Fibroblast of pulmonary artery (primary cell): Measurements from ENCODE around the gene DNASE1.
"Not testable (repeated sequence)": the region's sequence is repeated elsewhere in the genome, so short reads cannot be mapped to it uniquely, and the experiment has no call there.

Source experiments
- DNase-seq: peaks from one replicate; pipeline ENCODE4 v3.0.0-alpha.2; 2010; ENCODE audit warnings: low read depth
- H3K4me3 ChIP-seq: replicated peaks from 2 replicates; pipeline ENCODE4 v1.5.1; 2011; ENCODE audit warnings: low read depth, mild to moderate bottlenecking, control low read depth, low read length, moderate library complexity
- TF ChIP-seq, protein P1 (sequence below): IDR thresholded peaks from 2 replicates; pipeline ENCODE4 v1.5.1; 2011; ENCODE audit warnings: mild to moderate bottlenecking, control low read depth, low read length, inconsistent platforms; ENCODE audit errors: missing control alignments

DNASE1 gene

DNA sequence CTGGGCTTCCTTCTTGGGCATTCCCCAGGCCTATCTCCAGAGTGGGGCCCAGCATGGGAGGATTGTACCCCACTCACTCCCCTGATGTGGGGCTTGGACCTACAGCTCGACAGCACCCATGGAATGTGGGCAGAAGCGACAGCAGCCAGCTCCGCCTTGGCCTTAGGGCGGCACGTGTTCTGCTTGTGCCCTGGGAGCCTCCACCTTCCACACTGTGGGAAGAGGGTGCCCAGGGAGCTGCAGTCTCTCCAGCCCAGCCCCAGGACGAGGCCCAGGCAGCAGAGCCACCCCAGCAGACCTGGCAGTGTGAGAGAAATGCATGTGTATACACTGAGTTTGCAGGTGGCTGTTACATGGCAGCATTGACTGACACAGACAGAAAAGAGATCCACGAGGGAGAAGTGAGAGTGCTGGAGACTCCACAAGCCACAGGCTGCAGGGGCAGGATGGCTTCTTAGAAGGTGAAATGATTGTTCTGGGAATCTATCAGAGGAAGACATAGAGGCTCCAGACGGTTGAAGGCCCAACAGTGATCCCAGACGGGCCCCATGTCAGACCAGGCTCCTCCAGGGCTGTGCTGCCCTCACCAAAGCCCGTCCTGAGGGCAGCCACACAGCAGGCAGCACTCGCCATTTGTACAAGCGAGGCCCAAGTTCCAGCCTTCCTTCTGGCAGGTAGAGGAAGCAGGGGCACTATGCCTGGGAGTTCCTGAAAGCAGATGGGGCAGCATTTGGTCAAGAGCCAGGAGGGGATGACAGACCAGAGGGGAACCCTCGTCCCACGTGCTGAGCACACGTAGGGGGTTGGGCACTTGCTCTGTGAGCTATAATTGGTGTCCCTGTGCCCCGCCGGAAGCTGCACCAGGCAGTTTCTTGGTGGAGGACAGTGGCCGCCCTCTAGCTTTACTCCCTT, 2.8 kb upstream of the DNASE1 start:
- TF ChIP-seq, protein P1, sequence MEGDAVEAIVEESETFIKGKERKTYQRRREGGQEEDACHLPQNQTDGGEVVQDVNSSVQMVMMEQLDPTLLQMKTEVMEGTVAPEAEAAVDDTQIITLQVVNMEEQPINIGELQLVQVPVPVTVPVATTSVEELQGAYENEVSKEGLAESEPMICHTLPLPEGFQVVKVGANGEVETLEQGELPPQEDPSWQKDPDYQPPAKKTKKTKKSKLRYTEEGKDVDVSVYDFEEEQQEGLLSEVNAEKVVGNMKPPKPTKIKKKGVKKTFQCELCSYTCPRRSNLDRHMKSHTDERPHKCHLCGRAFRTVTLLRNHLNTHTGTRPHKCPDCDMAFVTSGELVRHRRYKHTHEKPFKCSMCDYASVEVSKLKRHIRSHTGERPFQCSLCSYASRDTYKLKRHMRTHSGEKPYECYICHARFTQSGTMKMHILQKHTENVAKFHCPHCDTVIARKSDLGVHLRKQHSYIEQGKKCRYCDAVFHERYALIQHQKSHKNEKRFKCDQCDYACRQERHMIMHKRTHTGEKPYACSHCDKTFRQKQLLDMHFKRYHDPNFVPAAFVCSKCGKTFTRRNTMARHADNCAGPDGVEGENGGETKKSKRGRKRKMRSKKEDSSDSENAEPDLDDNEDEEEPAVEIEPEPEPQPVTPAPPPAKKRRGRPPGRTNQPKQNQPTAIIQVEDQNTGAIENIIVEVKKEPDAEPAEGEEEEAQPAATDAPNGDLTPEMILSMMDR, result no peak
- H3K4me3 ChIP-seq, result no peak overlapping the region
- DNase-seq, result no peak

DNA sequence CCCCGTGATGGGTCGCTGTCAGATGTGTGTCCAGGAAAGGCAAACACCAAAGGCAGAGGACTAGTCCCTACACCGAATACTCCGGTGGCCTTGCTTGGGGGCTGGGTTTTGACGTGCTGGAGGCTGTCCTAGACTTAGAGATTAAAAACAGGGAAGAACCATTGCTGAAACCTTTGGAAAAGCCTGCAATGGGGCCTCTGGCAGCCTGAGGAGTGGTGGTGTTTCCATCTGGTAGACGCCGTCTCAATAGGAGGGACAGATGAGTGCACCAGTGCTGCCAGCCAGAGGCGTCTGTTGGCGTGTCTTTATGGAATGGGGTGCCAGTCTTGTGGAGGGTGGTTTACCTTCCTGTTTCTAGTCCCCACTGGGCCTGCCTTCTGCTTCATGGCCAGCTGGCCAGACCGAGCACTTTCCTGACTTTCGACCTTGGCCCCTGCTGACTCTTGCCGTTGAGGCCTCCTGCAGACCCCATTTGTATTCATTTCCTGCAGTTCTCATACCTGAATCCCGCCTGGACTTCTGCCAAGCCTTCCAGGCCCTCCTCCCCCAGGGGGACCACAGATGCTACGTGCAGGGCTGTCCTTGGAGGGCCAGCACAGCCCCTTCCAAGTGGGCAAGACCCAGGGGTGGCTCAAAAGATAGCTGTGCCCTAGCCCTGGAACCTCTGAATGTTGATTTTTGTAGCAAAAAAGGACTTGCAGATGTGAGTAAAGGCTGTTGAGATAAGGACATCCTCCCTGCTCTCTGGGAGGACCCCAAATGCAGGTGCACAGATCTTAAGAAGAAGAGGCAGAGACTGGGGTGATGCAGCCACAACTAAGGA, 1.9 kb upstream of the DNASE1 start:
- no peak overlapping the region for H3K4me3 ChIP-seq
- TF ChIP-seq, protein P1, result no peak
- DNase-seq, result no peak

DNA sequence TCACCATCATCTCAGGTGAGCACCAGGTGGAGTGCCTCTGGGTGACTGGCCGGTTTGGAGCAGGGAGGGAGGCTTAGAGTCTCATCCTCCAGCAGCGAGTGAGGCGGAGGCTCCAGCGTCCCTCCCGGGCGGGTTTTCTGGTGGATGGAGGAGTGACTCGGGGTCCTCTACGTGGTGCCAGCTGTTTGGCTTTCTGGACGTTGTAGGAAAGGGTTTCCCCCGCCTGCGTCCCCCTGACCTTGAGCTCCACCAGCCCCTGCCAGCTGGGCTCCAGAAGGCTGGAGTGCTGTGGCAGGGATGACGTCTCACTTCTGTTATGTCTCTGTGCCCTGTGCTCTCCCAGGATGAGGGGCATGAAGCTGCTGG, 522 bp downstream of the DNASE1 start:
- TF ChIP-seq, protein P1, result no peak
- no peak for DNase-seq
- no peak overlapping the region for H3K4me3 ChIP-seq

DNA sequence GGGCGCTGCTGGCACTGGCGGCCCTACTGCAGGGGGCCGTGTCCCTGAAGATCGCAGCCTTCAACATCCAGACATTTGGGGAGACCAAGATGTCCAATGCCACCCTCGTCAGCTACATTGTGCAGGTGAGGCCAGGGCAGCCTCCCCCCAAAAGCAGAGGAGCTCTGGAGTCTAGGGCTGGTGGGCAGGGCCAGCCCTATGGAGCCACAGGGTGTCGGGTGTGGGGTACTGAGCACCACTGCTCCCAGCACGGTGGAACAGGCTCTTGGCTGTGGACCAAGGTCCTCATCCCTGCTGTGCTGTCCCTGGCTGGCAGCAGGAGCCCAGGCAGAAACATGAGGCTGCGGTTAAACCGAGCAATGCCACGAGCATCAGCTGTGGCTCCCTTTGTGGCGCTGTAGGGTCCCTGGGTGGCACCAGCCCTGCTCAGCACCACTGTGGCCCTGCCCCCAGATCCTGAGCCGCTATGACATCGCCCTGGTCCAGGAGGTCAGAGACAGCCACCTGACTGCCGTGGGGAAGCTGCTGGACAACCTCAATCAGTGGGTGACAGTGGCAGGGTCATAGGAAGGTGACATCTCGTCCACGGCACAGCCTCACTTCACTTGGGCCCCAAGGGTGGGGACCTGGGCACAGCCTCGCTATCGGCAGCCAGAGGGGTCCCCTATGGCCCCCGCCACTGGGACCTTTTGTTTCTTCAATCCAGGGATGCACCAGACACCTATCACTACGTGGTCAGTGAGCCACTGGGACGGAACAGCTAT, 1.1 kb downstream of the DNASE1 start:
- H3K4me3 ChIP-seq, result no peak overlapping the region
- no peak for DNase-seq
- TF ChIP-seq, protein P1, result no peak

DNA sequence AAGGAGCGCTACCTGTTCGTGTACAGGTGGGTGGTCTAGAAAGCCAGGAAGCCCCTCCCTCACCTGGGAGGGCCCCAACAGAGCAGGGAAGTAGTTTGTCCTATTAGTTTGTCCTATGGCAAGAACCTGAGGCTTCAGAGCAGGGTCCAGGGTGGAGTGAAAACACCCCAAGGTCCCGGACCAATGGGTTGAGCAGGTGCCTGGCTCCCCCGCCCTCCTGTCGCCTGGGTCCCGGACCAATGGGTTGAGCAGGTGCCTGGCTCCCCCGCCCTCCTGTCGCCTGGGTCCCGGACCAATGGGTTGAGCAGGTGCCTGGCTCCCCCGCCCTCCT, 1.6 kb downstream of the DNASE1 start:
- not testable (repeated sequence) for DNase-seq, H3K4me3 ChIP-seq

DNA sequence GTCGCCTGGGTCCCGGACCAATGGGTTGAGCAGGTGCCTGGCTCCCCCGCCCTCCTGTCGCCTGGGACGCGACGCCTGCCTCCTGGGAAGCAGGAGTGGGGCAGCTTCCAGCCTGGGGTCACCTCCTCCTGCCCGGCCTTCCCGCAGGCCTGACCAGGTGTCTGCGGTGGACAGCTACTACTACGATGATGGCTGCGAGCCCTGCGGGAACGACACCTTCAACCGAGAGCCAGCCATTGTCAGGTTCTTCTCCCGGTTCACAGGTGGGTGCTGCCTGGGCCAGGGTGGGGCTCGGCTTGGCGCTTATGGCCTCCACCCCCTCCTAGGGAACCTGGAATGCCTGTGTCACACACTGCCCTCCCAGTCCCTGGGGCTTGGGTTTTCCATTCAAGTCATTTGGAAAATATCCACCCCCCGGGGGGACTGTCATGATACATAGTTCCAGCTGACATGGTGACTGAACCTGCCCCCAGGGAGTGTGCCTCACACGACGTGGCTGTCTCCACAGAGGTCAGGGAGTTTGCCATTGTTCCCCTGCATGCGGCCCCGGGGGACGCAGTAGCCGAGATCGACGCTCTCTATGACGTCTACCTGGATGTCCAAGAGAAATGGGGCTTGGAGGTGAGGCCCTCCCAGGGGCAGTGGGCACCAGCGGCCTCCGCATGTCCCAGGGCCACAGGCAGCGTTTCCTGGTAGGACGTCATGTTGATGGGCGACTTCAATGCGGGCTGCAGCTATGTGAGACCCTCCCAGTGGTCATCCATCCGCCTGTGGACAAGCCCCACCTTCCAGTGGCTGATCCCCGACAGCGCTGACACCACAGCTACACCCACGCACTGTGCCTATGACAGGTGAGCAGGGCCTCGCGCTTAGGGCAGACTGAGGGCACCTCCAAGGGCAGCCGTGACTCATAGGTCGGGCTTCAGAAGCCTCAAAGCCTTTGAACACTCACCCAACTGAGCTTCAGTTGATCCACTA, 2.3 kb downstream of the DNASE1 start:
- no peak for DNase-seq
- TF ChIP-seq, protein P1, result no peak
- H3K4me3 ChIP-seq, result no peak overlapping the region
